Suppressor macrophage treated with lipopolysaccharide for 1 hour (primary cell): ENCODE data around the gene CLCN2.

Experiments used
- DNase-seq, 3 donors: peaks; one replicate each; pipeline ENCODE4 v3.0.0-alpha.2; 2020 to 2022

Gene CLCN2

GRCh38 chr3:184359610-184360009 is 1.8 kb downstream of the CLCN2 start:
- DNase-seq: no peak

- DNase-seq: no peak
Observed at GRCh38 chr3:184358921-184359350, 2.5 kb downstream of the CLCN2 start.

- no peak for DNase-seq
Observed at GRCh38 chr3:184358124-184358767, 3.2 kb downstream of the CLCN2 start.

DNA sequence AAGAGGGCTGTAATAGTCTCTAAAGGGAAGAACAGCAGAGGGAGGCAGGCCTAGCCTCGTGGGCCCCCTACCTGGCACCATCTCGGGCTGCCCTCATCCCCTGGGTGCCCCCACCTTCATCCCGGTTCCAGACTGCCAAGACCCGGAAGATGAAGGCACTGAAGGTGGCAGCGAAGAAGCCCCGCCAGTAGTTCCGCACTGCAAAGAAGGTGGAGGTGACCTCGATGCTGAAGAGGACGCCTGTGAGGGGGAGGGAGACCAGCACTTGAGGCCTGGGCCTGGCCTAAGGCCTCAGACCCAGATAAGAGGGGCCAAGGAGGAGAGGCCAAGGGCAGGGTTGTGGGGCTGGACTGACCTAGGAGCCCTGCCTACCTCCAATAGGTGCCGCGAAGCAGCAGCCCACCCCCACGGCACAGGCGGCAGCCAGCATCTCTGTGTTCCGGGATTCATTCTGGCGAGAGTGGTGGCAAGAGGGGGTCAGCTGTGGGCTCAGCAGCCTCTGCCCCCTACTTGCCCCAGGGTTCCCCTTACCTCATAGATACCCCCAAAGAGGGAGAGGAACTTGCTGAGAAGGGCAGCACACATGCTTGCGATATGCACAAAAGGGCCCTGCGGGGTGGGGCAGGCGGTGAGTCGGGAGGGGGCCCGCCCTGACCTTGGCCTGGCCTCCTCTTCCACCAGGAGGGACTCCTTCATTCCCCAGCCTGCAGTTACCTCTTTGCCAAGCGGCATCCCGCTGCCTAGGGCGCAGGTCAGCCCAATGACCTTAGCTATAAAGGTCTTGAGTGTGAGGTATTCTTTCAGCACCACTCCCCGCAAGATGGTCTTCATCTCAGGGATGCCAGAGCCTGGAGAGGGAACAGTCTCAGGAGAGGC is 3.9 kb downstream of the CLCN2 start:
- no peak for DNase-seq

DNA sequence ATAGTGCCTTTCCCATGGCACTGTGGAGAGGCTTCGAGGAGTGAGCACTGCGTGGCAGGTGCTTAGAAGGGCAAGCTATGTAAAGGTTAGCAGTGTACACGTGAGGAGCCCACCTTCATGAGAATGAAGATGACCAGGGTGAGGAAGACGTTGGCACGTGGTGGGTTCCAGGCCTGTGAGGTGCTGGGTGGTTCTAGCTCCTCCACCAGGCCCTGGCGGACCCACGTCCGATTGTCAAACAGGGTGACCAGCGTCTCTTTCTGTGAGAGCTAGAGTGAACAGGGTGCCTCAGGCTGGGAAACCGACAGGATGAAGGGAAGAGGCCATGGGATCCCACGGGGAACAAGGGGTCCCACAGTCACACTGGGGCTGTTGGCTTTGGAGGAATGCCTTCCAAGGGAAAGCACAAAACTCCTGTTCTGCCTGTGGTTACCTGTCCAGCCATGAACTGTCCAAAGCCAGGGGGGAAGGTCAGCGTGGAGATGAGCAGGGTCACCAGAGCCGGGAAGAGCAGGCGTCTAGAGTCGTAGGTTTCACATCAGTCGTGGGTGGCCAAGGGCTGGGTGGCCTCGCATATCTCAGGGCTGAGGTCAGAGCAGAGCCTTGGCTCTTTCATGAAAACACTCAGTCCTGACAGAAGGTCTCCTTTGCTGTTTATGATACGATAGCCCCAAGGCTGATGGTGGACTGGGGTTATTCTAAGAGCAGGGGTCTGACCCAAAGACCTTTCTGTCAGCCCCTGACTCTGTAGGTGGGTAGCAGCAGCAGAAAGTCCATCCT is 6.0 kb downstream of the CLCN2 start:
- no peak for DNase-seq

DNA sequence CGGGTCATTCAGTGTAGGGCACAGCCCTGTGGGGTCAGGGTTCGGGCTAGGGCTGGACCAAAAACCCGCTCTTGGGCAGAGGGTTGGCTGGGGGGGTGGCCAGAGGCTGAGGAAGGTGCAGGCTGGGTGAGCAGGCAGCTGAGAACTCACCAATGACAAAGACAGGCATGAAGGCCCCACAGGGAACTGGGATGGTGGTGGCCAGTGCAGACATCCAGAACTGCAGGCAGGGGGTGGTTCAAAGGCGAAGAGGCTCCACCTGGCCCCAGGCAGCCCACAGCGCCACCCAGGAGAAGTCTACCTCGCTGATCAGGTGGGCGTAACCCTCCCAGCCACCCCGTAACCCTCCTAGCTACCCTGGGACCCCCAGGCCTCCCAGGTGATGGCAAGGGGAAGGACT is 6.7 kb downstream of the CLCN2 start:
- no peak for DNase-seq

DNA sequence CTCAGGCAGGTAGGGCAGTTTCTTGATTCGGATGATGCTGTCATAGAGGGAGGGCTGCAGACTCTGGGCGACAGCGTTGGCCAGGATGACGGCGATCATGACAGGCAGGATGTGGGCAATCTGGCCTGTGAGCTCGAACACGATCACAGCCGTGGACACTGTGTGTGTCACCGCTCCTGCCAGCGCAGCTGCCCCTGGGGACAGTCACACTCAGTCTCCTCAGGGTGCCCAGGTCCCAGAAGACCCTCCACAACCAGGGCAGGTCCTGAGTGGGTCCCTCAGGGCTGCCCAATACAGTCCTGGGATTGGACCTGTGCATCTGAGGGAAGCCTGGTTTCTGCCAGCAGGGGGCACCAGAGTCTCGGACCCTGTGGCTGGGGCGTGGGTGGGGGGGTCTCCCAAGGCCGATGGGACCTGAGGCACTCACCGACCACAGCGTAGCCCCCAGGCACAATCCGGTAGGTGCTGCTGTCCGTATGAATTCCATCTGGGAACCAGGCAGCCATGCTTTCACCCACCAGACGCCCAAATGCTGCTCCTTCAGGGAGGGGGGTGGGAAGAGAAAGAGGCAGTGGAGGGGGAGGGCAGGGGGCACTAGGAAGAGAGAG is 7.2 kb downstream of the CLCN2 start:
- DNase-seq: peak; percentile 42 to 82 (median 67)

DNA sequence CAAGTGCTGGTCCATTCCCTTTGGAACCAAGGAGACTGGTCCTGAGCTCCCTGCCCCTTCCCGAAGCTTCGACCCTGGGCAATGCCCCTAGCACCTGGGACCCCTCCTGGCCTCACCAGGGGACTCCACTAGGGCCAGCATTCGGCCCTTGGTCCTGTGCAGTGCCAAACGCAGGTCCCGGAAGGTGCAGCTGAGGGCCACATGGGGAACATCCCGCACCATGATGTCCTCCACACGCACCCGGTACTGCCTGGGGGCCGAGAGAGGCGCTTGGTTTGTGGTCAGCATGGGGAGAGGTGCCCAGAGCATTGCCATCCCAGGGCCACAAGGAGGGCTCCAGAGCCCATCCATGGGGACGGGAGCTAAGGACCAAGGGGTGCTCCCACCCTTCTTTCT is 7.9 kb downstream of the CLCN2 start:
- DNase-seq: no peak

DNA sequence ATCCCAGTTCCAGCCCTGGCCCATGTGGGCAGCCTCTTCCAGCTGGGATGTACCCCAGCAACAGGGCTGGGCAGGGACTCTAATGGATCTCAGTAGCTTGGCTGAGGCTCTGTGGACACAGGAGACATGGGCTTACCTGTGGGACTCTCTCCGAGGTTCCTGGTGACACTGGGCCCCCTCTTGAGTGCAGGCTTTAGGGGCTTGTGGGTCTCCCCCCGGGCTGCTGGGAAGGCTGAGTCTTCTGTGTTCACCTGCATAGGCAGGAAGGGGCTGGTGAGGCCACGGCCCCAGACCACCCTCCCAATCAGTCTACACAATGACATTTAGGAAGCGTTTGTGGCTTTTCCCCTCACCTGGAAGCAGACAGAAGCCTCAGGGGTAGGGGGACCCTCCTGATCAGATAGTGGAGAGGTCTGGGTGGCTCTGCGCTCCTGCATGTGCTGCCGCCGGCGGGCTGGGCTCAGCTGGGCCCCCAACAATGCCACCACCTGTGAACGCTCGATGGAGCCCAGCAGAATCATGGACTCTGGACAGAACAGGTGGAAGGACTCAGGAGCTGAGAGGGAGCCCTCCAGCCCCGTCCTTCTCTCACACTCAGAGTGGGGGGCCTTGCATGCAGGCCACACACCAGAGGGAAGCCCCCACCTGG is 8.4 kb downstream of the CLCN2 start:
- DNase-seq: no peak

- no peak for DNase-seq
Observed at GRCh38 chr3:184352149-184352785, 9.1 kb downstream of the CLCN2 start.

GRCh38 chr3:184351511-184352148 is 9.8 kb downstream of the CLCN2 start:
- DNase-seq: no peak

DNA sequence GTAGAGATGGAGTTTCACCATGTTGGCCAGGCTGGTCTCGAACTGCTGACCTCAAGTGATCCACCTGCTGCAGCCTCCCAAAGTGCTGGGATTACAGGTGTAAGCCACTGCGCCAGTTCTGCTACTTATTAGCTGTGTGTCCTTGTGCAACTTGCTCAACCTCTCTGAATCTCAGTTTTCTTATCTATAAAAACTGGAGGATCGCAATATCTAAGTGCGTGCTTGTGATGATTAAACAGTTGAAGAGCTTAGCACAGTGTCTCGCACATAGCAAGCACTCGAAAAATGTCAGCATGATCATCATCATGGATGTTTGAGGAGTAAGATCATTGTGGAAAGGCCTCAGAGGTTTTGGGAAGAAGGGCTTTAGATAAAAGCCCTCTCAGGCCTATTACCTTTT is 10.8 kb downstream of the CLCN2 start:
- DNase-seq: no peak

- DNase-seq: no peak
Observed at GRCh38 chr3:184349563-184350470, 11.6 kb downstream of the CLCN2 start.

GRCh38 chr3:184348057-184348382 is 13.4 kb downstream of the CLCN2 start:
- DNase-seq: no peak

DNA sequence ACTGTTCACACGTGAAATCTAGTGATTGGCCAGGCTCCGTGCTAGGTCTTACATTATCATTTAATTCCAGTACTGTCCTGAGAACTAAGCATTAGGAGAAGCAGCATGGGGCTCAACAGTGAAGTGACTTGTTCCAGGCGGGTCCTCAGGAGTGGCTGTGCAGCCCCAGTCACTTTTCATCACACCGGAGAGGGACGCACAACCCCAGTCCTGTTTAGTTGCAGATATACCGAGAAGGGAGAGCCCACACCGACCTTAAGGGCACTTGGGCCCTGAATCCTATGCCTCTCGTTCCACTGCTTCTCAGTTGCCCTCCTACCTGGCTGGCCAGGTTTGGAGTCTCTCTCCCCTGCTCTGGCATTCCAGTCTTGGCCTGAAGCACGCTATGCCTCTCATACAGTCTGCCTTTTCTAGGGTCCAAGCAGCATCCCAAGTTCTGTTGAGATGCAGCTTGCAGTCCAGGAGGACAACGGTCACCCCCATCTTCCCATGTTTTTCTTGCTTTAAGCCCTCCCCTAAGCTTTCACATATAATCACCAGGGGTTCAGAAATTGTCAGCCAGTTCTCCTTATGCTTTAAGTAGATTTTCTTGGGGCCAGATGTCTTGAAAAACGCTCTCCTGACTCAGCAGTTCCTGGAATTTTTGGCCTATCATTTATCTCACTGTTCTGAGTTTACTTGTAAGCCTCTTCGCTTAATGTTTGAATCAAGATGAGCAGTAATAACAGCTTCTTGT is 13.9 kb downstream of the CLCN2 start:
- DNase-seq: no peak

GRCh38 chr3:184346480-184347190 is 14.8 kb downstream of the CLCN2 start:
- no peak for DNase-seq

DNA sequence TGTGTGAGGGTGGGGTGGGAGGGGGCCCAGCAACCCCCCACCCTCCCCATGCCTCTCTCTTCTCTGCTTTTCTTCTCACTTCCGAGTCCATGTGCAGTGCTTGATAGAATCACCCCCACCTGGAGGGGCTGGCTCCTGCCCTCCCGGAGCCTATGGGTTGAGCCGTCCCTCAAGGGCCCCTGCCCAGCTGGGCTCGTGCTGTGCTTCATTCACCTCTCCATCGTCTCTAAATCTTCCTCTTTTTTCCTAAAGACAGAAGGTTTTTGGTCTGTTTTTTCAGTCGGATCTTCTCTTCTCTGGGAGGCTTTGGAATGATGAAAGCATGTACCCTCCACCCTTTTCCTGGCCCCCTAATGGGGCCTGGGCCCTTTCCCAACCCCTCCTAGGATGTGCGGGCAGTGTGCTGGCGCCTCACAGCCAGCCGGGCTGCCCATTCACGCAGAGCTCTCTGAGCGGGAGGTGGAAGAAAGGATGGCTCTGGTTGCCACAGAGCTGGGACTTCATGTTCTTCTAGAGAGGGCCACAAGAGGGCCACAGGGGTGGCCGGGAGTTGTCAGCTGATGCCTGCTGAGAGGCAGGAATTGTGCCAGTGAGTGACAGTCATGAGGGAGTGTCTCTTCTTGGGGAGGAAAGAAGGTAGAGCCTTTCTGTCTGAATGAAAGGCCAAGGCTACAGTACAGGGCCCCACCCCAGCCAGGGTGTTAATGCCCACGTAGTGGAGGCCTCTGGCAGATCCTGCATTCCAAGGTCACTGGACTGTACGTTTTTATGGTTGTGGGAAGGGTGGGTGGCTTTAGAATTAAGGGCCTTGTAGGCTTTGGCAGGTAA is 15.9 kb downstream of the CLCN2 start:
- peak; percentile 82 to 86 (median 83) for DNase-seq
